ENCODE measurements around the gene TMEM247.

The TMEM247 gene

DNA sequence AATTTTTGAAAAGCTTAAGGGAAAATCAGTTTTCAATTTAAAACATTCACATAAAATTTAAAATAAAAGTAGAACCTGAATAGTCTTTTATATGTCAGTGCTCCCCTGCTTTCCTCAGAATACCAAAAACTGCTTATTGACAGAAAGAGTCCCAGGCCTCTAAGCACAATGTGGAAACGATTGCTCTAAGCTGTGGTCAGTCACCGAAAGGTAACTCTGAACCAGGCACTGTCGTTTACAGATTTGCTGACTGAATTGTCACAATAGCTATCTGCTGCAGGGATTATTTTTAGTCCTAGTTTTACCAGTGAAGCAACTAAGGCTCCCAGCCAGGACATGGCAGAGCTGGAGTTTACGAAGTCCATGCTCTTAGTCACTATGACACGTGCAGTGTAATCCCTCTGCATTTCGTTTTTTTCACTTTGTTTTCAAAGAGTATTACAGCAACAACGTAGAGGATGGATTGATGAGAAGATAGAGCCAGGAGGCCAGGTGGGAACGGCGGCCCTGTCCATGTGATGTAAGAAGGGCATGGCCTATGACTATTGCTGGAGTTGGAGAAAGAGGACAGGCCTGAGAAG lies 28.1 kb upstream of the TMEM247 start:
- FAIRE-seq (no peak), DNase-seq (ENCODE audit: insufficient read length, low spot score) (no peak)
- TF ChIP-seq POLR2A (IDR thresholded peaks at IDR 0.05; ENCODE audit: low read depth, low read length) = no peak
- TF ChIP-seq POLR2AphosphoS5 (IDR thresholded peaks at IDR 0.05; ENCODE audit: low read depth, low read length) = no peak
- TF ChIP-seq SPI1 (IDR thresholded peaks at IDR 0.05; ENCODE audit: low read depth, low read length) = no peak
- TF ChIP-seq PAX5 (IDR thresholded peaks at IDR 0.05; ENCODE audit: insufficient read depth, low read length, severe bottlenecking) = no peak
- TF ChIP-seq POU2F2 (IDR thresholded peaks at IDR 0.05; ENCODE audit: low read depth, low read length) = no peak
- no peak for TF ChIP-seq TAF1 (IDR thresholded peaks at IDR 0.05; ENCODE audit: low read depth, low read length)

DNA sequence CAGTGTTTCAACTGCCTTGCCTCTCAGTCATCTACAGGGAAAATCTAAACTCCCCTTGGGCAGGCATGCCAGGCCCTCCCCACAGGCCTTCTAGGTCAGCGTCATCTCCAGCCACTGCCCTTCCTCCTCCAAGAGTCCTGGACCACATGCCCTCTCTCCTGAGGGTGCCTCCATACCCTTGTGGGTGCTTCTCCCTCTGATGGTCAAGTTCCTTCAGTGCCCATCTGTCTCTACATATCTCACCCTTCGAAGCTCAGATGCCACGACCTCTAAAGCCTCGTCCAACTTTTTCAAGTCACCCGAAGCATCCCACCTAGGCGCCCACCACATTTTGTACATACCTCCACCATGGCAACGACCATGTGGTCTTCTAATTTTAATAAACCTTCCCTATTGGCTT lies 22.6 kb upstream of the TMEM247 start:
- DNase-seq (ENCODE audit: insufficient read length, low spot score) = no peak
- no peak for FAIRE-seq
- no peak for TF ChIP-seq POU2F2 (IDR thresholded peaks at IDR 0.05; ENCODE audit: low read depth, low read length)
- no peak for TF ChIP-seq POLR2A (IDR thresholded peaks at IDR 0.05; ENCODE audit: low read depth, low read length)
- no peak for TF ChIP-seq SPI1 (IDR thresholded peaks at IDR 0.05; ENCODE audit: low read depth, low read length)
- TF ChIP-seq POLR2AphosphoS5 (IDR thresholded peaks at IDR 0.05; ENCODE audit: low read depth, low read length) = no peak

DNA sequence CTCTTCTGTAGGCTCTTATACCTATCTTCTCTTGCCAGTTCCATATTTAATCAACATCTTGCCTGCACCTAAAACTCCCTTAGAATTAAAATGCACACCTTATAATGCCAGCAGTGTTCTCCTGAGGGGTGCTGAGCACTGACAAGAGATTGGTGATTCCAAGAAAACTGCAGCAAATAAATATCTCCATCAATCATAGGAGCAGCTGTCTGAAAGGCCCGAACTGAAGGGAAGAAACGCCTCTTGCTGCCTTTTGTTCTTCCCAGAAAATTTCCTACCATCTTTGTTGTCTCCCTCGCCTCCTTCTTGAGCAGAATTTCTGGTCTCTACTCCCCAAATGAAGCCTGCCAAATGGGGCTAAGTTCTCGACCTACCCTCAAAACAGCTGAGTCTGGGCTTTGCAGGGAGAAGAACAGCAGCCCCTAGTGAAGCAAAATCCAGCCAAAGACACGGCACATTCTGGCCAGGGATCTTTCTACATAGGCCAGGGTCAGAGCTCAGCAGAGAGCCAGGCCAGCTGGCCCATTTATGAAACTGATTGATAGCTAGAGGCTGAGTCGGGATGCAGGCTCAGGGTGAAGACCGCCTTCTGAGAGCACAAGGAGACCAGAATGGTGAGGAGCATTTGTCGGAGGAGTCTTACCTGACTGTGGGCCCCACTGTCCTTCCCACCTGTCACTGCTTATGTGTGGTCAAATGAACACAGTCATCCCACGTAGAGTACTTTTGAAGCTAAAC lies 20.4 kb upstream of the TMEM247 start:
- DNase-seq (ENCODE audit: insufficient read length, low spot score) (no peak), FAIRE-seq (no peak)
- TF ChIP-seq POLR2AphosphoS5 (IDR thresholded peaks at IDR 0.05; ENCODE audit: low read depth, low read length) = no peak
- no peak for TF ChIP-seq SPI1 (IDR thresholded peaks at IDR 0.05; ENCODE audit: low read depth, low read length)
- TF ChIP-seq POLR2A (IDR thresholded peaks at IDR 0.05; ENCODE audit: low read depth, low read length) = no peak
- TF ChIP-seq PAX5 (IDR thresholded peaks at IDR 0.05; ENCODE audit: insufficient read depth, low read length, severe bottlenecking) = no peak
- no peak for TF ChIP-seq TAF1 (IDR thresholded peaks at IDR 0.05; ENCODE audit: low read depth, low read length)
- TF ChIP-seq POU2F2 (IDR thresholded peaks at IDR 0.05; ENCODE audit: low read depth, low read length) = no peak

DNA sequence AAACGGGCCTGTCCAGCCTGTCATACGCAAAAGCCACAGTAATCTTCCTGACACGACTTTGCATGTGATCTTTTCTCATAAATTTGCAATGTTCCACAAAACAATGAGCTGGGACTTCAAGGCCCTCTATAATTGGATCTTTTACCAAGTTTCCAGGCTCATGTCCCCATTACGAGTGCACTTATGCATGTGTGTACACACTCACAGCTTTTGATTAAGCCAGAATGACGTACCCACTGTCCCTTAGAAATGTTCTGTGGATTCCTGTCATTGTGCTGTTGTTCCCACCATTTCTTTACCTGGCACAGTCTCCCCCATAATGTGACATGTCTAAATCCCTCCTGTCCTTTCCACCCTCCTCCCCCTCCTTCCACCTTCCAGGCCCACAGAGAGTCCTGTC lies 19.7 kb upstream of the TMEM247 start:
- DNase-seq (ENCODE audit: insufficient read length, low spot score) (no peak), FAIRE-seq (no peak)
- TF ChIP-seq POLR2AphosphoS5 (IDR thresholded peaks at IDR 0.05; ENCODE audit: low read depth, low read length) (no peak), POLR2A (IDR thresholded peaks at IDR 0.05; ENCODE audit: low read depth, low read length) (no peak), POU2F2 (IDR thresholded peaks at IDR 0.05; ENCODE audit: low read depth, low read length) (no peak), TAF1 (IDR thresholded peaks at IDR 0.05; ENCODE audit: low read depth, low read length) (no peak), PAX5 (IDR thresholded peaks at IDR 0.05; ENCODE audit: insufficient read depth, low read length, severe bottlenecking) (no peak), SPI1 (IDR thresholded peaks at IDR 0.05; ENCODE audit: low read depth, low read length) (no peak)

DNA sequence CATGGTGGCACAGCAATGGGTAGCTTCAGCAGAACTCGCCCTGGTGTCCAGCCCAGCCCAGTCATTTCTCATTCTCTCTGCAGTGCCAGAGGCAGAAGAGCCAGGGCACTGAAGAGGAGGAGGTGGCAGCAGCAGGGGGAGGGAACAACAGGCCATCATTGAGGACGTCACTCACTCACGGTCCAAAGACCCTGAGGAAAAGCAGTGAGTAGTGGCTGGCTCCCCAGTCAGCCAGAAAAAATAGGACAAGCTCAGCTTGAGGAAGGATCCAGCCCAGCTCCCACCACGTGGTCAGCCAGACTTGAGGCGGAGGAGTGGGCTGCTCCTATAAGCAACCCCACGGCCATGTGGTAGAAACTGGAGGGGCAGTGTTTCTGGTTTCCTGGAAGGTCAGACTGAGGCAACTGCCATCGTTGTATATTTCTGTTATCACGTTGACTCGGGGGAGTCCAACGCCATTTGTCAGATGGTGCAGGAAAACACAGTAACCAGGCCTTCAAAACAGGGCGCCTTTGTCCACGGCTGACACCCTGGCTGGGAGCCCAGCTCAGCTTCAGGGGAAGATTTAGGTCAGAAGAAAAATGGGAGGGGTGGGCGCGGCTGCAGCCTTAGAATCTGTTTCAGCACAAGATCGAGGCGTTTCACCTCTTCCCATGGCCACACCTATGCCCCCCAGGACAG lies 19.0 kb upstream of the TMEM247 start:
- no peak for DNase-seq (ENCODE audit: insufficient read length, low spot score)

DNA sequence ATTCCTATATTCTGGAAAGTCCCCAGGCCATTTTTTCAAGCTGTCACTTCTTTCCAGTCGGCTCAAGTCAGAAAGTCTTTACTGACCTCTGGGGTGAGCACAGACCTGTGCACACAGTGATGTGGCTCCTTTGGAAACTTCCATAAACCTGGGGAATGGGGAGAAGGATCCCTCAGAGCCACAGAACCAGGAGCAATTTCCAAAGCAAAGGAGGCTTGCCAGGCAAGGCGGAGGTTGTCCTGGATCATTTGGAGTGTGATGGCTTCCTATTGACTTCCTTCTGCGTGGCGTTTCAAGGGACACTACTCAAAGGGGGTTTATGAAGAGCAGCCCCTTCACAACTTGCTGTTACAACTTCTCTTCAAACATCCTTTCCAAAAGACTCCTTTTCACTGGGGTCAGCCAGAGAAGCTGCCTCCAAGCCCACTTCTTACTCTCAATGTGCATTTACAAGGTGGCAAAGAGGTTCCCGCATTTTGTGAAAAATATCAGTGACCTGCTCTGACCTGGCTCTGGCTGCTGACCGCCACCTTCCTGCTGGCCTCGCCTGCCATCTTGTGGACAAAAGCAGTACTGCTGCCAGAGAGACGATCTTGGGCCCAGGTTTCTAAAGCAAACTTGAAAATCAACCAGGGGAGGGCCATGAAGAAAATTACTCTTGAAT lies 18.2 kb upstream of the TMEM247 start:
- TF ChIP-seq SPI1 (IDR thresholded peaks at IDR 0.05; ENCODE audit: low read depth, low read length) (no peak), POLR2AphosphoS5 (IDR thresholded peaks at IDR 0.05; ENCODE audit: low read depth, low read length) (no peak), POU2F2 (IDR thresholded peaks at IDR 0.05; ENCODE audit: low read depth, low read length) (no peak), TAF1 (IDR thresholded peaks at IDR 0.05; ENCODE audit: low read depth, low read length) (no peak), PAX5 (IDR thresholded peaks at IDR 0.05; ENCODE audit: insufficient read depth, low read length, severe bottlenecking) (no peak)
- FAIRE-seq (peak; percentile 79), DNase-seq (ENCODE audit: insufficient read length, low spot score) (no peak)

More for the DNA sequence above, 19.0 kb upstream of the TMEM247 start:
- no peak for TF ChIP-seq POLR2A (IDR thresholded peaks at IDR 0.05; ENCODE audit: low read depth, low read length)
- no peak for TF ChIP-seq SPI1 (IDR thresholded peaks at IDR 0.05; ENCODE audit: low read depth, low read length)
- no peak for TF ChIP-seq POLR2AphosphoS5 (IDR thresholded peaks at IDR 0.05; ENCODE audit: low read depth, low read length)
- TF ChIP-seq PAX5 (IDR thresholded peaks at IDR 0.05; ENCODE audit: insufficient read depth, low read length, severe bottlenecking) = no peak
- TF ChIP-seq TAF1 (IDR thresholded peaks at IDR 0.05; ENCODE audit: low read depth, low read length) = no peak
- no peak for TF ChIP-seq POU2F2 (IDR thresholded peaks at IDR 0.05; ENCODE audit: low read depth, low read length)
- FAIRE-seq = no peak

DNA sequence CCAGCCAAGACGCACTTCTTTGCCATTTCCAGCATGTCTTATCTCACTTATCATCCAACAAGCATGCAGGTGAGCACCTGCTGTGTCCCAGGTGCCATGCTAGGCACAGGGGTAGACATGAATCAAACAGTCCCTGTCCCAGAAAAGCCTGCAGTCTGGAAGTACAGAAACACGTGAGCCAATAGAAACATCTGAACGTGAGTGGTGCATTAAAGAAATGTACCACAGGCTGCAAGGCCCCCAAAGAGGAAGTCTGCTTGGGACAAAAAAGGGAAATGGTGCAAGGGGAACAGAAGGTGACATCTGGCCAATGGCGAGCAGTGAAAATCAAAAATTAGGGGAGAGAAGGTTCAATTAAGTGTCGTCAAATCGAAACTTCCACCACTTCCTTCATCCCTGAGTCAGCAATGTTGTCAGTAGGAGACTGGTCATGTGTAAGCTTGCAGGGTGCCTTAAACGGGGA lies 17.6 kb upstream of the TMEM247 start:
- peak; percentile 86 for TF ChIP-seq SPI1 (IDR thresholded peaks at IDR 0.05; ENCODE audit: low read depth, low read length)
- no peak for TF ChIP-seq TAF1 (IDR thresholded peaks at IDR 0.05; ENCODE audit: low read depth, low read length)
- no peak for TF ChIP-seq POLR2AphosphoS5 (IDR thresholded peaks at IDR 0.05; ENCODE audit: low read depth, low read length)
- no peak for TF ChIP-seq POU2F2 (IDR thresholded peaks at IDR 0.05; ENCODE audit: low read depth, low read length)
- FAIRE-seq (no peak), DNase-seq (ENCODE audit: insufficient read length, low spot score) (no peak)

DNA sequence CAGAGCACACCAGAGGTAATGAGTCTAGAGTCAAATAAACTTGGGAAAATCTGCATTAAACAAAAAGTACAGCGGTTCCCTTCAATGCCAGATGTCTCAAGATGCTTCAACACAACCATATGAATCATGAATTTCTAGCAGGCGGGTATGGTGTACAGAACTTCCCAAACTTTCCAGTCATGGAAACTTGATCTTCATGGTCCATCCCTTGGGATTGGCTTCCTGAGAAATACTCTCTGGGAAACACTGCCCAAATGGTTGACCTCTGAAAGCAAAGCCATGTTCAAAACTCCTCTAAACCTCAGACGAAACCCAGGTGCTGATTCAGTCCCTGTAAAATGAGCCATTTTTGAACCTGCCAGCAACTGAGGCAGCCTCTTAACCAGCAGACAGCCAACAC lies 16.4 kb upstream of the TMEM247 start:
- no peak for TF ChIP-seq PAX5 (IDR thresholded peaks at IDR 0.05; ENCODE audit: insufficient read depth, low read length, severe bottlenecking)
- no peak for TF ChIP-seq POLR2A (IDR thresholded peaks at IDR 0.05; ENCODE audit: low read depth, low read length)
- TF ChIP-seq POU2F2 (IDR thresholded peaks at IDR 0.05; ENCODE audit: low read depth, low read length) = no peak
- no peak for TF ChIP-seq SPI1 (IDR thresholded peaks at IDR 0.05; ENCODE audit: low read depth, low read length)
- TF ChIP-seq POLR2AphosphoS5 (IDR thresholded peaks at IDR 0.05; ENCODE audit: low read depth, low read length) = no peak
- no peak for TF ChIP-seq TAF1 (IDR thresholded peaks at IDR 0.05; ENCODE audit: low read depth, low read length)
- DNase-seq (ENCODE audit: insufficient read length, low spot score) = no peak
- no peak for FAIRE-seq

DNA sequence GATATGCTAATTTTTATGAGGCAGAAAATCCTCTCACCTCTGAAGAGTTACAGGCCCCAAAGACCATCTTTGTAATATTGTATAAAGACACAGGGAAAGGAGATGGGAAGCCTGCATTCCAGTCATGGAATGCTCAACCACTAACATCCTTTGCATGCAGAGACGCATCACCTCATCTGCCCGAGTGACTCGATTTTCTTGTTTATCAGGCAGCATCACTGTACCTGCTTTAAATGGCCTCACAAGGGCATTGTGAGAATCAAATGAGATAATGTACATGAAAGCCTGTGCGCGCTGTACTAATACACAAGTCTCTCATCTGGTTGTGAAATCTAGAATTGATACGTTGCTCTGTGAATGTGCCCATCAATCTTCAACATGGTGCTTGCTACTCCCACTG lies 10.2 kb upstream of the TMEM247 start:
- no peak for FAIRE-seq
- TF ChIP-seq SPI1 (IDR thresholded peaks at IDR 0.05; ENCODE audit: low read depth, low read length) (no peak), POLR2AphosphoS5 (IDR thresholded peaks at IDR 0.05; ENCODE audit: low read depth, low read length) (no peak), POU2F2 (IDR thresholded peaks at IDR 0.05; ENCODE audit: low read depth, low read length) (no peak), PAX5 (IDR thresholded peaks at IDR 0.05; ENCODE audit: insufficient read depth, low read length, severe bottlenecking) (no peak), TAF1 (IDR thresholded peaks at IDR 0.05; ENCODE audit: low read depth, low read length) (no peak), POLR2A (IDR thresholded peaks at IDR 0.05; ENCODE audit: low read depth, low read length) (no peak)

More for the DNA sequence above, 10.2 kb upstream of the TMEM247 start:
- DNase-seq (ENCODE audit: insufficient read length, low spot score) = no peak

Data from GM12891 (cell line).